Measurements from ENCODE around the gene ARL14EP.

DNA sequence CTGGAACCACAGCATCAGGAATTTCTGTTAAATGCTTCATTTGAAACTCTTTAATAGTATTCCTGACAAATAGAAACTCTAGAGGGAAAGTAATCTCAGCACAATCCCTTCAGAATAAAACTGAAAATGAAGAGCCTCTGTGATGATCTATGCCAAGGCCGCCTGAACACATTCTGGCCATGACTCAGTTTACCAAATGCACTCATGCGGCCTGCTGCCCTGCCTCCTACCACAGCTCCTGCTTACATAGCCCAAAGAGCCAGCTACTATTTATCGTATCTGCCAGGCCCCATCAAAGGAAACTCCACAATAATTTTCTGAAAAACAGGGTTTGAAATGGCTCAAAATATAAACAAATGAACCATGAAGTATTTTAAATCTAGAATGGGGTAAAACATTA lies 27.0 kb downstream of the ARL14EP start:
- TF ChIP-seq POLR2AphosphoS5 (IDR thresholded peaks at IDR 0.05; ENCODE audit: low read depth, low read length), result no peak
- TF ChIP-seq, protein P1, sequence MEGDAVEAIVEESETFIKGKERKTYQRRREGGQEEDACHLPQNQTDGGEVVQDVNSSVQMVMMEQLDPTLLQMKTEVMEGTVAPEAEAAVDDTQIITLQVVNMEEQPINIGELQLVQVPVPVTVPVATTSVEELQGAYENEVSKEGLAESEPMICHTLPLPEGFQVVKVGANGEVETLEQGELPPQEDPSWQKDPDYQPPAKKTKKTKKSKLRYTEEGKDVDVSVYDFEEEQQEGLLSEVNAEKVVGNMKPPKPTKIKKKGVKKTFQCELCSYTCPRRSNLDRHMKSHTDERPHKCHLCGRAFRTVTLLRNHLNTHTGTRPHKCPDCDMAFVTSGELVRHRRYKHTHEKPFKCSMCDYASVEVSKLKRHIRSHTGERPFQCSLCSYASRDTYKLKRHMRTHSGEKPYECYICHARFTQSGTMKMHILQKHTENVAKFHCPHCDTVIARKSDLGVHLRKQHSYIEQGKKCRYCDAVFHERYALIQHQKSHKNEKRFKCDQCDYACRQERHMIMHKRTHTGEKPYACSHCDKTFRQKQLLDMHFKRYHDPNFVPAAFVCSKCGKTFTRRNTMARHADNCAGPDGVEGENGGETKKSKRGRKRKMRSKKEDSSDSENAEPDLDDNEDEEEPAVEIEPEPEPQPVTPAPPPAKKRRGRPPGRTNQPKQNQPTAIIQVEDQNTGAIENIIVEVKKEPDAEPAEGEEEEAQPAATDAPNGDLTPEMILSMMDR (IDR thresholded peaks at IDR 0.05 in 2 of 3, conservative IDR thresholded peaks at IDR 0.05 in 1 of 3; ENCODE audit: borderline replicate concordance in 1 of 3, insufficient read depth in 1 of 3, low read depth in 2 of 3, low read length in 2 of 3), result no peak
- no peak for TF ChIP-seq JUND (IDR thresholded peaks at IDR 0.05)
- TF ChIP-seq, protein P2, sequence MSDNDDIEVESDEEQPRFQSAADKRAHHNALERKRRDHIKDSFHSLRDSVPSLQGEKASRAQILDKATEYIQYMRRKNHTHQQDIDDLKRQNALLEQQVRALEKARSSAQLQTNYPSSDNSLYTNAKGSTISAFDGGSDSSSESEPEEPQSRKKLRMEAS (IDR thresholded peaks at IDR 0.05), result no peak
